Caco-2 (cell line): ENCODE results near the gene FBXO31. TPM values are rescaled to one million over a fixed set of nuclear protein-coding genes. Genes with fewer than 3 reads are reported as not detected.

Source experiments
- BruUV-seq: library from RNA; stranded (reverse); fragments of 400-500 nt; replicated peaks from 2 replicates; lab custom pipeline; 2021; lab: Mats Ljungman, UMichigan
- CTCF ChIA-PET: fragments of 300-600 bp; sonication (Branson Sonifier 250); formaldehyde crosslinking; loops from one replicate; lab custom pipeline; 2022; ENCODE audit warnings: antibody characterized with exemption; lab: Charles Lee
- POLR2A ChIA-PET: fragments of 300-600 bp; sonication (Branson Sonifier 250); formaldehyde crosslinking; loops from one replicate; lab custom pipeline; 2022; ENCODE audit warnings: antibody characterized with exemption; lab: Charles Lee
- DNase-seq, 2 experiments: peaks; one replicate each; pipeline versions ENCODE4 v3.0.0 to v3.0.0-alpha.2; 2020 to 2022
- H3K27me3 ChIP-seq: replicated peaks from 2 replicates; pipeline ENCODE4 v1.6.0; 2011; ENCODE audit warnings: low read length; ENCODE audit not compliant: control insufficient read depth, insufficient read depth
- H3K36me3 ChIP-seq: 2 replicates; pipeline ENCODE4 v1.5.1; 2011; ENCODE audit warnings: low read length; ENCODE audit not compliant: control insufficient read depth, insufficient read depth
- H3K4me1 ChIP-seq: fragments of 250-450 bp; sonication (Bioruptor Pico); 2 replicates; pipeline ENCODE4 v1.5.1; 2020; ENCODE audit warnings: mild to moderate bottlenecking
- H3K4me3 ChIP-seq: 2 replicates; pipeline ENCODE4 v1.5.1; 2011; ENCODE audit warnings: low read depth, mild to moderate bottlenecking, control low read depth, low read length
- H3K9me3 ChIP-seq: fragments of 250-450 bp; sonication (Bioruptor Pico); 2 replicates; pipeline ENCODE4 v1.5.1; 2020; ENCODE audit warnings: mild to moderate bottlenecking, moderate library complexity
- H3K27ac Mint-ChIP-seq: one replicate; pipeline ENCODE4 v1.8.0; 2022; ENCODE audit warnings: mixed read lengths; ENCODE audit not compliant: unreplicated experiment
- H3K27me3 Mint-ChIP-seq: one replicate; pipeline ENCODE4 v1.8.0; 2022; ENCODE audit warnings: mixed read lengths; ENCODE audit not compliant: insufficient read depth, unreplicated experiment
- H3K36me3 Mint-ChIP-seq: one replicate; pipeline ENCODE4 v1.8.0; 2022; ENCODE audit warnings: mild to moderate bottlenecking, mixed read lengths; ENCODE audit not compliant: insufficient read depth, unreplicated experiment
- H3K4me1 Mint-ChIP-seq: one replicate; pipeline ENCODE4 v1.8.0; 2022; ENCODE audit warnings: low read depth, mixed read lengths; ENCODE audit not compliant: unreplicated experiment
- H3K4me3 Mint-ChIP-seq: one replicate; pipeline ENCODE4 v1.8.0; 2022; ENCODE audit warnings: mild to moderate bottlenecking, moderate library complexity, mixed read lengths; ENCODE audit not compliant: unreplicated experiment
- H3K9me3 Mint-ChIP-seq: one replicate; pipeline ENCODE4 v1.8.0; 2022; ENCODE audit warnings: mixed read lengths; ENCODE audit not compliant: unreplicated experiment
- CTCF ChIP-seq, 2 experiments: fragments of 200-600 bp in 1 of 2; IDR thresholded peaks; 1 replicate in 1 of 2; 2 replicates in 1 of 2; pipeline versions ENCODE4 v1.5.1 to v1.8.0; 2011 to 2022; ENCODE audit warnings: antibody characterized with exemption in 1 of 2, control low read depth in 1 of 2, inconsistent platforms in 1 of 2, low read depth in 1 of 2, low read length in 1 of 2, mild to moderate bottlenecking in 1 of 2, moderate library complexity in 1 of 2; ENCODE audit not compliant: insufficient read depth in 1 of 2, severe bottlenecking in 1 of 2, unreplicated experiment in 1 of 2
- intact Hi-C: fragments of 100-400 bp; cut with micrococcal nuclease; formaldehyde crosslinking; loops from one replicate; pipeline ENCODE4 v1.10.0; 2022; ENCODE audit not compliant: unreplicated experiment
- total RNA-seq: library from RNA; stranded (reverse); gene quantifications from 2 replicates; pipeline ENCODE4 v1.2.3, GENCODE V29; 2022

Gene FBXO31
- total RNA-seq, 1 experiment from 2014 or later: 55.6 TPM

GRCh38 chr16:87291944-87292343 lies 91.6 kb downstream of the FBXO31 start:
- intact Hi-C loops: no loop called here

GRCh38 chr16:87288753-87289362 lies 94.7 kb downstream of the FBXO31 start:
- DNase-seq: no peak
- Histone ChIP-seq H3K4me1 (no peaks in the 10 kb centered on the region), H3K9me3 (0 out of 2 replicates have a peak, but pooled peaks cover 13% of the 10 kb centered on the region), H3K36me3 (no peaks in the 10 kb centered on the region), H3K27me3 (no peaks in the 10 kb centered on the region), H3K4me3 (no peak overlapping the region)
- TF ChIP-seq CTCF (IDR thresholded peaks at IDR 0.05; ENCODE audit: insufficient read depth in 1 of 2, low read depth in 1 of 2, low read length in 1 of 2, severe bottlenecking in 1 of 2, unreplicated experiment in 1 of 2): no peak
- no peak overlapping the region for H3K4me3 Mint-ChIP-seq
- H3K9me3 Mint-ChIP-seq: peaks cover 25% of the 10 kb centered on the region
- H3K27ac Mint-ChIP-seq: no peak overlapping the region
- POLR2A ChIA-PET: no interaction called here
- H3K4me1 Mint-ChIP-seq: no peaks in the 10 kb centered on the region
- CTCF ChIA-PET: no interaction called here
- H3K27me3 Mint-ChIP-seq: peaks cover 10% of the 10 kb centered on the region
- BruUV-seq: no TSS peak
- H3K36me3 Mint-ChIP-seq: no peaks in the 10 kb centered on the region
- intact Hi-C loops: no loop called here

More at GRCh38 chr16:87291944-87292343, 91.6 kb downstream of the FBXO31 start:
- Mint-ChIP-seq H3K9me3 (peaks cover 20% of the 10 kb centered on the region), H3K36me3 (no peaks in the 10 kb centered on the region), H3K27ac (no peak overlapping the region), H3K4me1 (no peaks in the 10 kb centered on the region), H3K27me3 (peaks cover 3% of the 10 kb centered on the region), H3K4me3 (no peak overlapping the region)
- Histone ChIP-seq H3K27me3 (no peaks in the 10 kb centered on the region), H3K36me3 (no peaks in the 10 kb centered on the region), H3K4me3 (no peak overlapping the region), H3K4me1 (peaks cover 8% of the 10 kb centered on the region; the same call in 1 of the 2 replicates), H3K9me3 (0 out of 2 replicates have a peak, but pooled peaks cover 13% of the 10 kb centered on the region)
- no peak for TF ChIP-seq CTCF (IDR thresholded peaks at IDR 0.05; ENCODE audit: insufficient read depth in 1 of 2, low read depth in 1 of 2, low read length in 1 of 2, severe bottlenecking in 1 of 2, unreplicated experiment in 1 of 2)
- no peak for DNase-seq
- BruUV-seq: no TSS peak
- CTCF ChIA-PET: no interaction called here
- POLR2A ChIA-PET: no interaction called here

GRCh38 chr16:87286839-87287626 lies 96.5 kb downstream of the FBXO31 start:
- no peaks in the 10 kb centered on the region for H3K27me3 ChIP-seq
- no peak for DNase-seq
- CTCF ChIA-PET: no interaction called here
- intact Hi-C loops: no loop called here
- no peak overlapping the region for H3K4me3 ChIP-seq
- H3K27me3 Mint-ChIP-seq: peaks cover 11% of the 10 kb centered on the region
- peaks cover 18% of the 10 kb centered on the region for H3K9me3 Mint-ChIP-seq
- no peak overlapping the region for H3K4me3 Mint-ChIP-seq
- 0 out of 2 replicates have a peak, but pooled peaks cover 8% of the 10 kb centered on the region for H3K9me3 ChIP-seq
- POLR2A ChIA-PET: no interaction called here
- no peak for TF ChIP-seq CTCF (IDR thresholded peaks at IDR 0.05; ENCODE audit: insufficient read depth in 1 of 2, low read depth in 1 of 2, low read length in 1 of 2, severe bottlenecking in 1 of 2, unreplicated experiment in 1 of 2)
- no peak overlapping the region for H3K27ac Mint-ChIP-seq
- no peaks in the 10 kb centered on the region for H3K36me3 Mint-ChIP-seq
- no peaks in the 10 kb centered on the region for H3K4me1 Mint-ChIP-seq
- H3K4me1 ChIP-seq: no peaks in the 10 kb centered on the region
- BruUV-seq: no TSS peak
- no peaks in the 10 kb centered on the region for H3K36me3 ChIP-seq
